Motor neuron (in vitro differentiated cells): Measurements from ENCODE around the gene SIX1. TPM values are rescaled to one million over a fixed set of nuclear protein-coding genes. Genes with fewer than 3 reads are reported as not detected.

Source experiments
- ATAC-seq, 8 experiments: fragments of 200-7000 bp; cut with Tn5 transposase; replicated peaks in 6 of 8; 2 replicates each; pipeline ENCODE4 v1.8.0; 2021; ENCODE audit warnings: mild to moderate bottlenecking in 8 of 8, moderate library complexity in 8 of 8
- H3K27ac ChIP-seq, 2 donors: fragments of 250-450 bp; sonication (Bioruptor Pico); 2 replicates each; pipeline ENCODE4 v1.9.0; 2021; ENCODE audit warnings: antibody characterized with exemption in 2 of 2, mild to moderate bottlenecking in 2 of 2, moderate library complexity in 1 of 2
- H3K4me1 ChIP-seq, 2 donors: fragments of 250-450 bp; sonication (Bioruptor Pico); replicated peaks in 1 of 2; 2 replicates each; pipeline ENCODE4 v1.6.1; 2021; ENCODE audit warnings: antibody characterized with exemption in 2 of 2, mild to moderate bottlenecking in 2 of 2, moderate library complexity in 1 of 2
- H3K4me3 ChIP-seq, 5 donors: fragments of 250-450 bp; sonication (Bioruptor Pico); 2 replicates each; pipeline ENCODE4 v1.9.0; 2021; ENCODE audit warnings: antibody characterized with exemption in 5 of 5, mild to moderate bottlenecking in 5 of 5, moderate library complexity in 4 of 5
- WGBS, 10 experiments: fragments of 450-650 bp; shearing (Covaris generic); methylation state at CpG; one replicate each; pipeline ENCODE4 v1.0.0; 2022; 5-methylcytosine and 5-hydroxymethylcytosine counted together
- in situ Hi-C, 9 experiments: fragments of 400-800 bp; cut with MboI; loops; one replicate each; pipeline ENCODE4 v1.15.0; 2021; ENCODE audit warnings: low sequenced_read_pairs in 9 of 9, low pct_unique_long_range_greater_than_20kb in 2 of 9; ENCODE audit not compliant: unreplicated experiment in 9 of 9
- total RNA-seq, 8 experiments: library from RNA; unstranded; fragments of 300-600 nt; gene quantifications; 2 replicates each; pipeline versions ENCODE4 v1.2.3 to v1.2.4, GENCODE V29; 2022

SIX1 gene
- total RNA-seq, 8 experiments from 2014 or later = 0.05 to 38.6 (median 2.6) TPM

- H3K4me1 ChIP-seq = peaks cover 3 to 6% of the 10 kb centered on the region in 2 donors
- no peak overlapping the region for H3K27ac ChIP-seq
- in situ Hi-C loops = loop anchor here in 8 of 9 experiments (10.0 to 25.0 kb wide), 5 partner anchors 353 to 628 kb away; partner anchors contain the start of genes SLC38A6 (in 1 of the 8) and TRMT5 (in 1 of the 8)
- no peak overlapping the region for H3K4me3 ChIP-seq
- WGBS, 10 experiments = 9 to 100% (median 75%) methylated on average over 1 to 4 of the region's 4 CpGs
- peak in 1 of 8 experiments; percentile 68 for ATAC-seq
Observed at GRCh38 chr14:60634153-60634552, 15.1 kb downstream of the SIX1 start.

- WGBS, 10 experiments = 60 to 79% (median 69%) methylated on average over 1 to 2 of the region's 2 CpGs; no CpG with 5 or more reads in 5 of the 10 experiments
- Histone ChIP-seq H3K4me1 (peaks cover 2 to 3% of the 10 kb centered on the region in 2 donors), H3K27ac (no peak overlapping the region), H3K4me3 (no peak overlapping the region)
- no peak for ATAC-seq
- in situ Hi-C loops = loop anchor here in 8 of 9 experiments (10.0 to 25.0 kb wide), 5 partner anchors 355 to 630 kb away; partner anchors contain the start of genes SLC38A6 (in 1 of the 8) and TRMT5 (in 1 of the 8)
Observed at GRCh38 chr14:60632777-60633176, 16.5 kb downstream of the SIX1 start.

GRCh38 chr14:60632257-60632656 is 17.0 kb downstream of the SIX1 start:
- H3K4me1 ChIP-seq = no peaks in the 10 kb centered on the region
- H3K4me3 ChIP-seq = no peak overlapping the region
- ATAC-seq = no peak
- H3K27ac ChIP-seq = no peak overlapping the region
- 67 to 93% (median 83%) methylated on average over 1 to 3 of the region's 3 CpGs; no CpG with 5 or more reads in 2 of the 10 experiments for WGBS, 10 experiments
- in situ Hi-C loops = loop anchor here in 8 of 9 experiments (10.0 to 25.0 kb wide), 5 partner anchors 355 to 630 kb away; partner anchors contain the start of genes SLC38A6 (in 1 of the 8) and TRMT5 (in 1 of the 8)

- in situ Hi-C loops = loop anchor here in 8 of 9 experiments (10.0 to 25.0 kb wide), 5 partner anchors 355 to 630 kb away; partner anchors contain the start of genes SLC38A6 (in 1 of the 8) and TRMT5 (in 1 of the 8)
- 41 to 100% (median 83%) methylated on average over 1 to 2 of the region's 2 CpGs for WGBS, 10 experiments
- ATAC-seq = no peak
Observed at GRCh38 chr14:60631842-60632241, 17.4 kb downstream of the SIX1 start.

GRCh38 chr14:60630129-60630528 is 19.1 kb downstream of the SIX1 start:
- in situ Hi-C loops = loop anchor here in 8 of 9 experiments (10.0 to 25.0 kb wide), 5 partner anchors 357 to 632 kb away; partner anchors contain the start of genes SLC38A6 (in 1 of the 8) and TRMT5 (in 1 of the 8)
- no peak overlapping the region for H3K4me3 ChIP-seq
- no peak for ATAC-seq
- no peak overlapping the region for H3K27ac ChIP-seq
- no peaks in the 10 kb centered on the region for H3K4me1 ChIP-seq

More at GRCh38 chr14:60631842-60632241, 17.4 kb downstream of the SIX1 start:
- Histone ChIP-seq H3K4me3 (no peak overlapping the region), H3K4me1 (no peaks in the 10 kb centered on the region), H3K27ac (no peak overlapping the region)

GRCh38 chr14:60628892-60629291 is 20.4 kb downstream of the SIX1 start:
- Histone ChIP-seq H3K27ac (no peak overlapping the region), H3K4me3 (no peak overlapping the region), H3K4me1 (no peaks in the 10 kb centered on the region)
- WGBS, 10 experiments = 33 to 89% (median 45%) methylated on average over 1 of the region's 1 CpG; no CpG with 5 or more reads in 2 of the 10 experiments
- in situ Hi-C loops = loop anchor here in 8 of 9 experiments (10.0 to 25.0 kb wide), 5 partner anchors 358 to 633 kb away; partner anchors contain the start of genes SLC38A6 (in 1 of the 8) and TRMT5 (in 1 of the 8)
- ATAC-seq = no peak

- in situ Hi-C loops = loop anchor here in 2 of 9 experiments (10.0 kb wide), 1 partner anchor 632 kb away; no protein-coding TSS in a partner anchor
- H3K27ac ChIP-seq = no peak overlapping the region
- H3K4me1 ChIP-seq = no peaks in the 10 kb centered on the region
- no peak overlapping the region for H3K4me3 ChIP-seq
- ATAC-seq = no peak
- 0 to 83% (median 40%) methylated on average over 1 to 2 of the region's 2 CpGs; no CpG with 5 or more reads in 1 of the 10 experiments for WGBS, 10 experiments
Observed at GRCh38 chr14:60622917-60623257, 26.4 kb downstream of the SIX1 start.

- no peak overlapping the region for H3K27ac ChIP-seq
- H3K4me1 ChIP-seq = no peaks in the 10 kb centered on the region
- in situ Hi-C loops = loop anchor here in 2 of 9 experiments (10.0 kb wide), 1 partner anchor 632 kb away; no protein-coding TSS in a partner anchor
- no peak for ATAC-seq
- WGBS, 10 experiments = 28 to 89% (median 61%) methylated on average over 1 to 4 of the region's 5 CpGs; no CpG with 5 or more reads in 1 of the 10 experiments
- no peak overlapping the region for H3K4me3 ChIP-seq
Observed at GRCh38 chr14:60622210-60622916, 26.9 kb downstream of the SIX1 start.

- in situ Hi-C loops = loop anchor here in 2 of 9 experiments (10.0 kb wide), 1 partner anchor 633 kb away; no protein-coding TSS in a partner anchor
- ATAC-seq = no peak
- no peak overlapping the region for H3K27ac ChIP-seq
- no peaks in the 10 kb centered on the region for H3K4me1 ChIP-seq
- no peak overlapping the region for H3K4me3 ChIP-seq
Observed at GRCh38 chr14:60621386-60621785, 27.9 kb downstream of the SIX1 start.

GRCh38 chr14:60618241-60618640 is 31.0 kb downstream of the SIX1 start:
- no peak for ATAC-seq
- in situ Hi-C loops = no loop called here
- Histone ChIP-seq H3K27ac (no peak overlapping the region), H3K4me1 (no peaks in the 10 kb centered on the region), H3K4me3 (no peak overlapping the region)
- 20 to 84% (median 67%) methylated on average over 1 to 2 of the region's 2 CpGs; no CpG with 5 or more reads in 3 of the 10 experiments for WGBS, 10 experiments

- no peak for ATAC-seq
- no peak overlapping the region for H3K27ac ChIP-seq
Observed at GRCh38 chr14:60616461-60616959, 32.8 kb downstream of the SIX1 start.

GRCh38 chr14:60602291-60602690 is 47.0 kb downstream of the SIX1 start:
- no peak for ATAC-seq
- H3K4me1 ChIP-seq = no peaks in the 10 kb centered on the region
- in situ Hi-C loops = no loop called here
- no peak overlapping the region for H3K27ac ChIP-seq
- H3K4me3 ChIP-seq = no peak overlapping the region

More at GRCh38 chr14:60616461-60616959, 32.8 kb downstream of the SIX1 start:
- 26 to 71% (median 53%) methylated on average over 1 to 11 of the region's 11 CpGs for WGBS, 10 experiments
- H3K4me1 ChIP-seq = no peaks in the 10 kb centered on the region
- no peak overlapping the region for H3K4me3 ChIP-seq
- in situ Hi-C loops = no loop called here

- Histone ChIP-seq H3K4me1 (no peaks in the 10 kb centered on the region), H3K4me3 (no peak overlapping the region), H3K27ac (no peak overlapping the region)
- ATAC-seq = peak in 2 of 8 experiments; percentile 24 to 80
- in situ Hi-C loops = no loop called here
Observed at GRCh38 chr14:60599727-60600126, 49.5 kb downstream of the SIX1 start.
